ENCODE results near the gene HORMAD2. TPM values are rescaled to one million over a fixed set of nuclear protein-coding genes. Genes with fewer than 3 reads are reported as not detected.
A peak's percentile ranks its signal among the peaks of the same experiment; 100 is the strongest.

HORMAD2 gene
- total and polyA plus RNA-seq, 2 donors (not counting 1 experiment from before 2014, with no cell fraction given): not detected

DNA sequence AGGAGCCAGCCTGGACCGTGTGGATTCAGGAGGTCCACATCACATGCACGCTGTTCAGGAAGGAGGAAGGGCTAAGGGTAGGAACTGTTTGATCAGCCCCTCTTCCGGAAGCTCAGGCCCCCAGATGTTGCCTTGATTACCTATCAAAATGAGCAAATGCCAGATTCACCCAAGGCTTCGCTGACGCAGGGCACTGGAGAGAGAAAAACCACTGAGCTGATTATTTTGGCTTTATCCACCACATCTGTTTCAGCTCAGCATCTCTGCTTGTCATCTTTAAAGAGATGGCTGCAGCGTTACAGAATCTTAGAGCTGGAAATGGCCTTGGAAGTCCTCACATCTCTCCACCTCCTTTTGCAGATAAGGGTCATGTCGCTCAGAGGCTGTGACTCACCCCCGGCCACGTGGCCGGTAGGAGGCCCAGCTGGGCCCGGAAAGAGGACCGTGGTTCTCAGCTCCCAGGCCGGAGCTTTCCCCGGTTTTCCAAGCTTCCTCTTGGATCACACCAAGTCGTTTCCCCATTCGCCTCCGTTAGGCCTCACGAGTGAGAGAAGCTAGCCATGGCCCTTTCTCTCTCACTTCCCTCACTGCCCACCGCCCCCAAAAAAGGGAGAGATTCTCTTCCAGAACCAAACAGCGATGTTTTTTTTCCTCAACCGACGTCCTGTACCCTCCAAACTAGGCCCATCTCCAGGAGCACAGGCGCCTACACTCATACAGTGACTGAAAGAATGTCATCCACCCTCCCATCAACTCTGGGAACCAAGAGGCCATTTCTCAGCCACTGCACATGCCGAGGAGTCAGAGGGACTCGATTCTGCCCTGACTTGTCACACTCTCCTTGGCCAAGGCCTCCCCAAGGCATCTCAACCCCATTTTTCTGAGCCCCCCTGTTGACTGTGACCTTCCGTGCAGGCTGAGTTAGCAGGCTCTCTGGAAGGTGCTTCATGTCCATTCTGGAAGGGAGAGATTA lies 128.7 kb downstream of the HORMAD2 start:
- Histone ChIP-seq H2AFZ (ENCODE audit: low read length) (no peak overlapping the region), H3K4me2 (ENCODE audit: extremely low read depth, insufficient read depth, low read length) (peak overlapping the region; percentile 0), H4K20me1 (ENCODE audit: control insufficient read depth, extremely low read depth, insufficient read depth, low read length) (no peaks in the 10 kb centered on the region), H3K9ac (ENCODE audit: insufficient read depth, low read length) (peak overlapping the region; percentile 51), H3K79me2 (ENCODE audit: control insufficient read depth, insufficient read depth, low read length) (no peaks in the 10 kb centered on the region), H3K27me3 (ENCODE audit: control insufficient read depth, insufficient read depth, low read length) (no peaks in the 10 kb centered on the region), H3K36me3 (ENCODE audit: control insufficient read depth, insufficient read depth, low read length) (no peaks in the 10 kb centered on the region), H3K27ac (ENCODE audit: insufficient read depth, low read length) (peak overlapping the region; percentile 98), H3K4me3 (replicated peaks in 1 of 4; ENCODE audit: control extremely low read depth in 1 of 4, insufficient read depth in 1 of 4, low read depth in 3 of 4, low read length in 4 of 4) (no peak overlapping the region), H3K4me1 (ENCODE audit: control insufficient read depth, extremely low read depth, insufficient read depth, low read length) (peaks cover 54% of the 10 kb centered on the region), H3K9me3 (ENCODE audit: control insufficient read depth, insufficient read depth, low read depth, low read length) (no peaks in the 10 kb centered on the region)
- TF ChIP-seq EZH2 (IDR thresholded peaks at IDR 0.05; ENCODE audit: low read length, missing control alignments): no peak
- peak; percentile 95 for DNase-seq (ENCODE audit: low read depth in 2 of 2)

DNA sequence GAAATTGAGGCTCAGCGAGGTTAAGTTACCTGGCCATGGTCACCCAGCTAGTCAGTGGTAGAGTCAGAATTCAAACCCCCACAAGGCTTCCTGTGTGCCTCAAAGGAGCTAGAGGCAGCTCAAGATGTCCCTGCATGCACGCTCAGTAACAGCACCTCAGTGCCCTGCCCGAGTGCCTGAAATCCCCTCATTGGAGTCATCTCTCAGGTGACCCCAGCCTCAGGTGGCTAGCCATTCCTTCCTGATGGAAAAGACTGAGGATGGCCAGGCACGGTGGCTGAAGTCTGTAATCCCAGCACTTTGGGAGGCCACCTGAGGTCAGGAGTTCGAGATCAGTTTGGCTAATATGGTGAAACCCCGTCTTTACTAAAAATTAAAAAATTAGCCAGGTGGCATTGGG lies 129.4 kb downstream of the HORMAD2 start:
- peaks cover 49% of the 10 kb centered on the region for H3K4me1 ChIP-seq (ENCODE audit: control insufficient read depth, extremely low read depth, insufficient read depth, low read length)
- H3K4me2 ChIP-seq (ENCODE audit: extremely low read depth, insufficient read depth, low read length): no peak overlapping the region
- H3K4me3 ChIP-seq (replicated peaks in 1 of 4; ENCODE audit: control extremely low read depth in 1 of 4, insufficient read depth in 1 of 4, low read depth in 3 of 4, low read length in 4 of 4): no peak overlapping the region
- H3K27me3 ChIP-seq (ENCODE audit: control insufficient read depth, insufficient read depth, low read length): no peaks in the 10 kb centered on the region
- H3K9me3 ChIP-seq (ENCODE audit: control insufficient read depth, insufficient read depth, low read depth, low read length): no peaks in the 10 kb centered on the region
- no peaks in the 10 kb centered on the region for H3K36me3 ChIP-seq (ENCODE audit: control insufficient read depth, insufficient read depth, low read length)
- H4K20me1 ChIP-seq (ENCODE audit: control insufficient read depth, extremely low read depth, insufficient read depth, low read length): no peaks in the 10 kb centered on the region
- DNase-seq (ENCODE audit: low read depth in 2 of 2): no peak
- TF ChIP-seq, protein P1, sequence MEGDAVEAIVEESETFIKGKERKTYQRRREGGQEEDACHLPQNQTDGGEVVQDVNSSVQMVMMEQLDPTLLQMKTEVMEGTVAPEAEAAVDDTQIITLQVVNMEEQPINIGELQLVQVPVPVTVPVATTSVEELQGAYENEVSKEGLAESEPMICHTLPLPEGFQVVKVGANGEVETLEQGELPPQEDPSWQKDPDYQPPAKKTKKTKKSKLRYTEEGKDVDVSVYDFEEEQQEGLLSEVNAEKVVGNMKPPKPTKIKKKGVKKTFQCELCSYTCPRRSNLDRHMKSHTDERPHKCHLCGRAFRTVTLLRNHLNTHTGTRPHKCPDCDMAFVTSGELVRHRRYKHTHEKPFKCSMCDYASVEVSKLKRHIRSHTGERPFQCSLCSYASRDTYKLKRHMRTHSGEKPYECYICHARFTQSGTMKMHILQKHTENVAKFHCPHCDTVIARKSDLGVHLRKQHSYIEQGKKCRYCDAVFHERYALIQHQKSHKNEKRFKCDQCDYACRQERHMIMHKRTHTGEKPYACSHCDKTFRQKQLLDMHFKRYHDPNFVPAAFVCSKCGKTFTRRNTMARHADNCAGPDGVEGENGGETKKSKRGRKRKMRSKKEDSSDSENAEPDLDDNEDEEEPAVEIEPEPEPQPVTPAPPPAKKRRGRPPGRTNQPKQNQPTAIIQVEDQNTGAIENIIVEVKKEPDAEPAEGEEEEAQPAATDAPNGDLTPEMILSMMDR (conservative IDR thresholded peaks at IDR 0.05 in 1 of 2, IDR thresholded peaks at IDR 0.05 in 1 of 2; ENCODE audit: low read depth in 1 of 2, low read length in 2 of 2): no peak
- TF ChIP-seq EZH2 (IDR thresholded peaks at IDR 0.05; ENCODE audit: low read length, missing control alignments): no peak
- peak overlapping the region; percentile 98 for H3K27ac ChIP-seq (ENCODE audit: insufficient read depth, low read length)
- H2AFZ ChIP-seq (ENCODE audit: low read length): no peak overlapping the region
- H3K79me2 ChIP-seq (ENCODE audit: control insufficient read depth, insufficient read depth, low read length): no peaks in the 10 kb centered on the region
- no peak overlapping the region for H3K9ac ChIP-seq (ENCODE audit: insufficient read depth, low read length)

DNA sequence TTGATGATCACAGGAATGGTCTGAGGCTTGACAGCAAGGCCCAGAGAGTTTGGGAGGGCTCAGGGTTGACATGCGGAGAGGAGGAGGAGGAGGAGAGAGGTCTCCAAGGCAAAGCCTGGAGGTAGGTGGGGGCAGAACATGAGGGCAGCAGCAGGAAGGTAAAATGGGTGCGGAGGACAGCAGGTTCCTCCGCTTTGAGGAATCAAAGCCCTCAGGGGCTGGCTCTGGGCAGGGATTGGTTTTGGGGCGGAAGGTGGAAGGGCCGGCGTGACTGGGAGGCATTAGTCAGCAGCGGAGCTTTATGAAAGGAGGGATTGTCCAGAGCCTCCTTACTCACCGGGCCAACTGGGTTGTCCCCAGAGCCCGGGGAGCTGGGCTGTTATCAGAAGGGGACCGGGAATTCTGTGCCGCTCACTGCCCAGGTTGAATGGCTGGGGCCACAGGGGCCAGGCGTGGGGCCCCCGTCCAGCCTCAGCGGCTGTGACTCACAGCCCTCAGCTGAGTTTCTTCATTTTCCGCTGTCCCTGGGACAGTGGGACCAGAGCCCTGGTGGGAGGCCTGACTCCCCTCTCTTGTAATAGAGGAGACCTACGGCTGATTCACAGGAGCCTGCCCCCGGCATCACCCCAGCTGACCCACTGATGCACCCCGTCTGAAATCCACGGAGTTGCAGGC lies 130.1 kb downstream of the HORMAD2 start:
- TF ChIP-seq EZH2 (IDR thresholded peaks at IDR 0.05; ENCODE audit: low read length, missing control alignments): no peak
- TF ChIP-seq, protein P1 (conservative IDR thresholded peaks at IDR 0.05 in 1 of 2, IDR thresholded peaks at IDR 0.05 in 1 of 2; ENCODE audit: low read depth in 1 of 2, low read length in 2 of 2): no peak
- no peaks in the 10 kb centered on the region for H3K36me3 ChIP-seq (ENCODE audit: control insufficient read depth, insufficient read depth, low read length)
- no peaks in the 10 kb centered on the region for H3K79me2 ChIP-seq (ENCODE audit: control insufficient read depth, insufficient read depth, low read length)
- no peaks in the 10 kb centered on the region for H3K27me3 ChIP-seq (ENCODE audit: control insufficient read depth, insufficient read depth, low read length)
- no peak overlapping the region for H3K4me3 ChIP-seq (replicated peaks in 1 of 4; ENCODE audit: control extremely low read depth in 1 of 4, insufficient read depth in 1 of 4, low read depth in 3 of 4, low read length in 4 of 4)
- no peaks in the 10 kb centered on the region for H4K20me1 ChIP-seq (ENCODE audit: control insufficient read depth, extremely low read depth, insufficient read depth, low read length)
- no peak overlapping the region for H3K9ac ChIP-seq (ENCODE audit: insufficient read depth, low read length)
- no peak overlapping the region for H3K4me2 ChIP-seq (ENCODE audit: extremely low read depth, insufficient read depth, low read length)
- no peaks in the 10 kb centered on the region for H3K9me3 ChIP-seq (ENCODE audit: control insufficient read depth, insufficient read depth, low read depth, low read length)
- peak overlapping the region; percentile 98 for H3K27ac ChIP-seq (ENCODE audit: insufficient read depth, low read length)
- no peak overlapping the region for H2AFZ ChIP-seq (ENCODE audit: low read length)
- peaks cover 41% of the 10 kb centered on the region for H3K4me1 ChIP-seq (ENCODE audit: control insufficient read depth, extremely low read depth, insufficient read depth, low read length)
- peak; percentile 47 to 90 for DNase-seq (ENCODE audit: low read depth in 2 of 2)
